UCSD-AML1 (cell line): ENCODE data around the gene GSK3B.

Source experiments
- DNase-seq: peaks from one replicate; lab custom pipeline; 2025; ENCODE audit not compliant: unreplicated experiment; lab: John Stamatoyannopoulos, UW

GSK3B gene

DNA sequence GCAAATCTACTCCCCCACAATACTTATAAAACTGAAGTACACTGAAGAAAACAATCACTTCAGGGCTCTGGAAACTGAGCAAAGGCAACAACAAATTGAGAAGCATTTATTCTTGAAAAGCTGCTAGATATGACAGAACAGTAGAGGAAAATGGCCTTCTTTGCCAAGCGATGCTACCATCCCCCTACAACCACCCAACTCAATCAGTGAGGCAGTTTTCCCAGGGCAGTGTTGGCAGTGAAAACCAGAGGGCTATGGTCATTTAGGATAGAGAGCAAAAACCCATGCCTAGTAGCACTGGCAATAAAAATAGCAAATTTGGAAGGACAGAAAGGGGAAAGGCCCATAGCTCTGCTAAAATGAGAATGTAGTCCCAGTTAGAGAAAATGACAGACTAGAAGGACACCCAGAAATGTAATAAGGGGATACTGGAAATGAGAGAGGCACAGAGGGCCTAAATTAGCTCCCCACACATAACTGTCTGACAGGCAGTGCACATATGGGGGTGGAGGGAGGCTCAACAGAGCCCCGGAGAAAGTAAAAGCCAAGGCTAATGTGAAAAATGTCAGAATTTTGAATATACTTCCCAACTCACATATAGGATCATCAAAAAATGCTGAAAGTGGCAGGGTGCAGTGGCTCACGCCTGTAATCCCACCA is 143.5 kb downstream of the GSK3B start:
- DNase-seq = no peak

- DNase-seq = no peak
These were observed 149.0 kb downstream of the GSK3B start for GRCh38 chr3:119945291-119945690.

GRCh38 chr3:119944091-119944490 is 150.2 kb downstream of the GSK3B start:
- no peak for DNase-seq

DNA sequence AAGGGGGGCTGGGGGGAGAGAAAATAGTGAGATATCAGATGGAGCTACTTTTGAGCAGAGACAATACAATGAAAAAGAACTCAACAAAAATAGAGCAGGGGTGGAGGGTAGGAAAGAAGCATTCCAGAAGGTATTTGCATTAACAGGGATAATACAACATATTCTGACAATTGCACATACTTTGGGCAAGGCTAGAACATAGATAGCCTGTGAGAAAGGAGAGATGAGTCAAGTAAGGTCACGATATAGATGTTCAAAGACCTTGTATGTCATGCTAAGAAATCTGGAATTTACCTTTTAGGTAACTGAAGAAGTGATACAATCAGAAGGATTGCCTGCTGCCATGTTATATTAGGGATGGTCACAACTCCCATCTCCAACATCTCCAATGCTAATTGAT is 155.2 kb downstream of the GSK3B start:
- no peak for DNase-seq

DNA sequence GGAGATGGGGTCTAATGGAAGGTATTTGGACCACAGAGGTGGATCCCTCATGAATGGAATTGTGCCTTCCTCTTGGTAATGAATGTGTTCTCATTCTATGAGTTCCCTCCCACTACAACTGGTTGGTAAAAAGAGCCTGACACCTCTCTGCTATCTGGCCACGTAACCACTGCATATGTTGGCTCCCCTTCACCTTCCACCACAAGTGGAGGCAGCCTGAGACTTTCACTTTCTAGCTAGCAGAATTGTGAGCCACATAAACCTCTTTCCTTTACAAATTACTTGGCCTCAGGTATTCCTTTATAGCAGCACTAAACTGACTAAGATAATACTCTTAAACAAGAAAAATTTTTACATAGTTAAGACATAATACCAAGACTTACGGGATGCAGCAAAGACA is 157.0 kb downstream of the GSK3B start:
- DNase-seq = no peak

- no peak for DNase-seq
These were observed 160.0 kb downstream of the GSK3B start for GRCh38 chr3:119934249-119934648.

- no peak for DNase-seq
These were observed 161.0 kb downstream of the GSK3B start for GRCh38 chr3:119933207-119933606.

DNA sequence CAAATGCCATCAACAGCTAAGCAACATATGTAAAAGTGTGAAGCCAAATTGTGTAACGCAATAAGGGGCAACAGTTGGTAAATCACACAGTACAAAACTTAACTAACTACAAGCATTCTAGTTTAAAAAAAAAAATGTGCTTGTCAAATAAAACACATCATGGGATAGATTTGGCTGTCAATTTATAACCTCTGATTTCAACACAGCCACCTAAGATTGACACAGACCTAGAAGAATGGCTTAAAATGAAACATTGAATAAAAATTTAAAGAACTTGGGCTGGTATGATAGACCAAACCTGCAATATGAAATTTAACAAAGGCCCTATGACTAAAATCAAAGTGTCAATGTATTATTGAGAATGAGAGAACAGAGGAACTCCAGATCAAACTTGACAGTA is 164.0 kb downstream of the GSK3B start:
- no peak for DNase-seq

- no peak for DNase-seq
These were observed 167.1 kb downstream of the GSK3B start for GRCh38 chr3:119927190-119927589.

- no peak for DNase-seq
These were observed 169.8 kb downstream of the GSK3B start for GRCh38 chr3:119924111-119925094.

- no peak for DNase-seq
These were observed 175.0 kb downstream of the GSK3B start for GRCh38 chr3:119918992-119919933.

DNA sequence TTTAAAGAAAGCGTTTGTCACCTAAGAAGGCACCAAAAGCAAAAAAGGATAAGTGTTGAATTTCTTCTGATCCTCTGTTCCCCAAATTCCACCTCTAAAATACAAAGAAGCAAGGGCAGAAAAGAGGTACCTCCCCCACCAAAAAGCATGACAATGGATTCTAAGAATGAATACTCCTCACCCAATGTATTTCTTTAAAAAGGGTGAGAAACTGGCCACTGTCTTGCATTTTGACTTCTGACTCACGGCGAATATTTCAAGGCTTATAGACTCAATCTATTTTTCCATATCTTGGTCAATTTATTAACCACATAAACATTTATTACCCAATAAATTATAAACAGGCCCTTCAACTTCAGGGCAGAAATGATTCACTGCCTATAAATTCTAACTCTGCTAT is 181.2 kb downstream of the GSK3B start:
- no peak for DNase-seq

GRCh38 chr3:119912220-119912619 is 182.0 kb downstream of the GSK3B start:
- no peak for DNase-seq

- no peak for DNase-seq
These were observed 182.5 kb downstream of the GSK3B start for GRCh38 chr3:119911748-119912147.

DNA sequence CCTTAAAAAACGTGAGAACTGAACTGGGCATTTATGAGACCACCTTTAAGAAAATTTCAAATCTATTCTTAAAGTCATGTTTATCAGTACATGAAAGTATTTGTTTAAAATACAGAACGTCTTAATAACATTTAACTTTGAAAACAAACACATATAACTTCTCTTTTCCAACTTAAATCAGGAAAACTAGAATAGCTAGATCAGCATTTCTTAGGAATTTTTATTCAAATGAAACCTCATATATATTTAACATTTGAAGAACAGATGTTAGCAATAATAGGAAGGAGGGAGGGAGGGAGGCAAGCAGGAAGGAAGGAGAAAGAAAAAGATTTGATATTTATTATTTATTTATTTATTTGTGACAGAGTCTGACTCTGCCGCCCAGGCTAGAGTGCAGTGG is 192.2 kb downstream of the GSK3B start:
- DNase-seq = no peak

- no peak for DNase-seq
These were observed 193.1 kb downstream of the GSK3B start for GRCh38 chr3:119901148-119901547.

DNA sequence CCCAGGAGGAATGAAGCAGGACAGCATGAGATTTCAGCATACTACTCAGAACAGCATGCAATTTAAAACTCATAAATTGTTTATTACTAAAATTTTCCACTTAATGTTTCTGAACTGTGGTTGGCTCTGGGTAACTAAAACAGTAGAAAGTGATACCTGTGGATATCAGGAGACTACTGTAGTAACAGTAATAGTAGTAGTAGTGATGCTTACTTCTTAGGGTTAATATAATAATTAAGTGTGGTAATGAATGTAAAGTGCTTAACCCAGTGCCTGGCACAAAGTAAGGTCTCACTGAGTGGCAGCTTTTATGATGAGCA is 195.1 kb downstream of the GSK3B start:
- no peak for DNase-seq

GRCh38 chr3:119898478-119899191 is 195.6 kb downstream of the GSK3B start:
- no peak for DNase-seq

GRCh38 chr3:119894195-119894594 is 200.1 kb downstream of the GSK3B start:
- DNase-seq = no peak

DNA sequence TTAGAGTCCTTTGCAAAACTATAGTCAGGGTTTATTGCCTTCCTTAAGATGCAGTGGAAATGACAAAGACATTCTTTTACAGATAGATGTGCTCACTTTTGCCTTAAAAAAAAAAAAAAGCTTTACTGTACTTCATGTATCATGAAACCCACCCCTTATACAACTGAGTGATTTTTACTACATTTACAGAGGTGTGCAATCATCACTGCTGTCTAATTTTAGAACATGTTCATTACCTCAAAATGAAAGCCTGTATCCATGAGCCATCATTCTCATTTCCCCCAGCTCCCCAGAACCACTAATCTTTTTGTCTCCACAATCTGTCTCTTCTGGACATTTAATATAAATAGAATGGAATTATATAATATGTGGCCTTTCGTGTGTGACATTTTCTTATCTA is 200.5 kb downstream of the GSK3B start:
- no peak for DNase-seq
